Mucosa of rectum (tissue), 2 donors: ENCODE data around the gene UXT.

Source experiments
- H3K27ac ChIP-seq, 2 donors: one replicate each; pipeline ENCODE4 v1.7.0; 2013; ENCODE audit warnings: inconsistent platforms in 2 of 2, low read depth in 2 of 2, low read length in 2 of 2
- H3K27me3 ChIP-seq, 2 donors: one replicate each; pipeline ENCODE4 v1.7.0; 2013; ENCODE audit warnings: low read length in 2 of 2; ENCODE audit not compliant: control insufficient read depth in 2 of 2, insufficient read depth in 2 of 2
- H3K36me3 ChIP-seq, 2 donors: one replicate each; pipeline ENCODE4 v1.7.0; 2013; ENCODE audit warnings: low read length in 2 of 2; ENCODE audit not compliant: control insufficient read depth in 2 of 2, insufficient read depth in 2 of 2
- H3K4me1 ChIP-seq, 2 donors: one replicate each; pipeline ENCODE4 v1.7.0; 2013; ENCODE audit warnings: low read length in 2 of 2, mild to moderate bottlenecking in 1 of 2; ENCODE audit not compliant: control insufficient read depth in 2 of 2, insufficient read depth in 2 of 2
- H3K4me3 ChIP-seq, 2 donors: one replicate each; pipeline ENCODE4 v1.7.0; 2013; ENCODE audit warnings: low read length in 2 of 2
- H3K9ac ChIP-seq, 2 donors: one replicate each; pipeline ENCODE4 v1.7.0; 2013; ENCODE audit warnings: low read length in 2 of 2, low read depth in 1 of 2, mild to moderate bottlenecking in 1 of 2
- H3K9me3 ChIP-seq, 2 donors: one replicate each; pipeline ENCODE4 v1.7.0; 2013; ENCODE audit warnings: low read length in 2 of 2; ENCODE audit not compliant: control insufficient read depth in 2 of 2
- donor health status: healthy.
- donor health status: Normal muscosa, but diverticular disease.

The UXT gene

DNA sequence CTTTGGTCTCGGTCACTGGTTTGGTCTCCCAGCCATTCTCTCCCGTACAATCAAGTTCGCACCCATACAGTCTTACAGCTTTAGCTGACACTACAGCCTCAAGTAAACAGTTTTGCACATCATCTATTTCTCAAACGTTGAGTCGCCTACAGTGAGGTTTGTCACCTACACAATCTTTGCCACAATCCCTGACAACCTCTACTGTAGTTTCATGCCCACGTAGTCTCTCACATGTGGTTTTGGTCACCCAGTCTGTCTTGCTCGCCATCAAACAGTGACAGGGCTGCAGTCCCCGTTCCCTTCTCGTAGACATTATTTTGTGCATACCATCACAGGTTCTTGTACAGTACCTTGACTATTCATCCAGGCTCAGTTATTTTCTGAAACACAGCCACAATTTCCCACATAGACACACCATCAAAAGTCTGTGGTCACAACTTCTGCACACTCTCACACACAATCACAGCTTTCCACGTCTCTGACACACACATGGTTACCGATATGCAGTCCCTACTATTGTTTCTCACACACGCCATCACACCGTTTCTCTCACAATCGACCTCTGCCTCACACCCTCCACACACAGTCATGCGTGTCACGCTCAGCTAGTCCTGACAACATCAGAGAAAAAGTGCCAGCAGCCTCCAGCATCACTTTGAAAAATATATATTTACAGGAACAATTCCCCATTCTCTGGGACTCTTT is 24.0 kb downstream of the UXT start:
- no peaks in the 10 kb centered on the region for H3K4me1 ChIP-seq
- no peak overlapping the region for H3K4me3 ChIP-seq
- H3K9me3 ChIP-seq: no peaks in the 10 kb centered on the region
- peaks cover 6% of the 10 kb centered on the region in 2 donors for H3K36me3 ChIP-seq
- H3K27me3 ChIP-seq: no peaks in the 10 kb centered on the region
- H3K27ac ChIP-seq: no peak overlapping the region
- no peak overlapping the region for H3K9ac ChIP-seq

DNA sequence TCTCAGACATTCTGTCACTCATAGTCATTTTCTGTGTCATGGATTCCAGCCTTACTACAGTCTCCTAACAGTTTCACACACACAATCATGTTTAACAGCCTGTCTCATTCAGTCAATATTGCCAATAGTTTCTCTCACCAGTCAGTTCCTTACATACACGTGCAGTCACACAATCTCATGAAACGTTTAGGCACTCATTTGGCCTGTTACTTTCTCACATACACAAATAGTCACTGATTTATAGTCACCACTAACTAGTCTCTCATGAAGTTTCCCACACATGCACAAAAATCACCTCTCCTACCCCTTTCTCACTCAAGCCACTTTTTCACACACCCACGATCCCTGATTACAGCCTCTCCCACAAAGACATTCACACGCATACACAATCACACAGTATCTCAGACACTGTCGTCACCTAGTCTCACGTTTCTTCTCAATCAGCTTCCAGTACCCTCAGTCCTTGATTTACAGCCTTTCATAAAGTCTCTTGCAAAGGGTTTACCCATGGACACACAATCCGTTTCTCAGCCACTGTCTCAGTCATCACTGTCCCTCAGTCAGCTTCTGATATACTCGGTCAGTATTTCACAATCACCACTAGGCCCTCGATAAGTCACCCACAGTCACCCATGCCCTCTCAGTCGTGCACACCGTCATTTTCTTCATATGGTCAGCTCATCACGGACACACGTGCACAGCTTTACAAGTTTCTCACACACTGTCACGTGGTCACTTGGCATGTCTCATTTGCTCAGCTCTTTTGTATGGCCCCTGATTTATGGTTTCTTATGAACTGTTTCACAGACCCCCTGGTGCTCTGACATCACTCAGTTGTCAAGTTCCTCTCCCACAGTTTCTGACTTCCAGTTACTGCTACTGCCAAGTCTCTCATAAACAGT is 25.0 kb downstream of the UXT start:
- no peaks in the 10 kb centered on the region for H3K27me3 ChIP-seq
- no peaks in the 10 kb centered on the region for H3K9me3 ChIP-seq
- H3K27ac ChIP-seq: no peak overlapping the region
- no peak overlapping the region for H3K4me3 ChIP-seq
- H3K4me1 ChIP-seq: no peaks in the 10 kb centered on the region
- H3K9ac ChIP-seq: no peak overlapping the region
- H3K36me3 ChIP-seq: peaks cover 2 to 3% of the 10 kb centered on the region in 2 donors

DNA sequence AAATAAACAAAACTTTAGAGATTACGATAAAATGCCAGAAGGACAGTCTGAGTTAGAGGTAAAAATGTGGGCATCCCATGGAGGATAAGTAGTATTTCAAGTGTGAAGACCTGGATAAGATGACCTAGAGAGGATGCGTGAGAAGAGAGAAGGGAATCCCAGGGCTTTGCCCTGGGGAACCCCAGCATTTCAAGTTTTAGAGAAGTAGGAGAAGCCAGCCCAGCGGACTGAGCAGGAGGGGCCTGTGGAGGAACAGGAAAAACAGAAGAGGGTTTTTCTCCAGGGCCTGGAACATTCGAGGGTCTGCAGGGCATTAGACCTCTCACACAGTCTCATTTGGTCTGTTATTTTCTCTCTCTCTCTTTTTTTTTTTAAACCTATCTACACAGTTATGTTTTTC is 26.3 kb downstream of the UXT start:
- Histone ChIP-seq H3K36me3 (peaks cover 0 to 3% of the 10 kb centered on the region in 2 donors), H3K4me3 (no peak overlapping the region), H3K9me3 (no peaks in the 10 kb centered on the region), H3K4me1 (no peaks in the 10 kb centered on the region), H3K27me3 (no peaks in the 10 kb centered on the region), H3K27ac (no peak overlapping the region), H3K9ac (no peak overlapping the region)

DNA sequence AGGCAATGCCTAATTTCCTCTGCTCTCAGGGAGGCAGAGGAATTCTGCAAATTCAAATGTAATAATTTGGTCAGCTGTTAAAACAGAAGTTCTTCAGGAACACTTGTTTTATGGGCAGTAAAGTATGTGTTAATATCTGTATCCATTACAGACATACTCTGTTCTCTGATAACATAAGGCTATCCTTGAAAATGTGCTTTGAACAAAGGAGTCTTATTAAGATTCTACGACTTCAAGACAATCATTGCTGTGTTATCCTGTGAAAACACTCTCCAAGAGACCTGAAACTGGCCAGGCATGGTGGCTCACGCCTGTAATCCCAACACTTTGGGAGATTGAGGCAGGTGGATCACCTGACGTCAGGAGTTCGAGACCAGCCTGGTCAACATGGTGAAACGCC is 27.3 kb downstream of the UXT start:
- no peaks in the 10 kb centered on the region for H3K4me1 ChIP-seq
- H3K27me3 ChIP-seq: no peaks in the 10 kb centered on the region
- H3K9ac ChIP-seq: no peak overlapping the region
- no peak overlapping the region for H3K27ac ChIP-seq
- H3K9me3 ChIP-seq: no peaks in the 10 kb centered on the region
- H3K4me3 ChIP-seq: no peak overlapping the region
- no peaks in the 10 kb centered on the region for H3K36me3 ChIP-seq

DNA sequence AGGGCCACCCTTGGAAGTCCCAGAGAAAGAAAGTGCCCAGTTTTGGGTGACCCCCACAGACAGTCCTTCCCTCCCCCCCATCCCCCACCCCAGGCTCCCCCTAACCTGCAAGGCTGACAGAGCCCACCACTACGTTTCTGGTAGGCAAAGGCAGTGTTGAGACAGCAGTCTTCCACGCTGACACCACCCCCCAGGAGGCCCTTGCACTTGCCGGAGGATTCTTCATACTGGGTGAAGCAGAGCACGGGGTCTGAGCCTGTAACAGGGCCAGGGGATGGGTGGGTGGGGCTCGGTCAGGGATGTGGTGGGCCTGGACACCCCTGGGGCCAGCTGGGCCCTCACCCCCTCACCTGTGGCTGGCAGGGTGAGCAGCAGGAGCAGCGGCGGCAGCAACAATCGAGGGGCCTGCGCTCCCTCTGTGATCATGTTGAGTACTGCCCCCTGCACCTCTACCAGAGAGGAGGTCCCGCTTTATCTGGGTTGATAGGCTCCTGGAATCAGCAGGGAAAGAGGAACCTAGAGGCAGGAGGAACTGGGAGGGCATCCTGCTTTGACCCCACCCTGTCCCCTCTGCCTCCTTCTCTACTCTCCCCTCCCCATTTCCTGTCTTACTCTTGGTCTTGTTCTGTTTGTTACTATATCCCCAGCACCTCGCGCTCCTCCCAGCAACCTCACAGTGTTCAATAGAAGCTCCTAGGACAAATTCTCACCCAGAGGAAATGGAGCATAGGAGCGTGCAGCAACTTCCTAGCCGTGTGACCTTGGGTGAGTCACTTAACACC is 29.4 kb downstream of the UXT start, which contains the start of gene CFP:
TSS of gene CFP (minus strand) at position 512 of the 782 bp plus-strand sequence. CDS start at position 426, 86 bp downstream.
- no peak within 1 kb of the TSS for H3K4me3 ChIP-seq
- H3K9me3 ChIP-seq: no peaks in the 10 kb centered on the region
- H3K27ac ChIP-seq: no peak within 1 kb of the TSS
- H3K4me1 ChIP-seq: no peaks in the 10 kb centered on the region
- H3K27me3 ChIP-seq: no peaks in the 10 kb centered on the region
- H3K9ac ChIP-seq: no peak within 1 kb of the TSS
- H3K36me3 ChIP-seq: no peaks in the 10 kb centered on the region

DNA sequence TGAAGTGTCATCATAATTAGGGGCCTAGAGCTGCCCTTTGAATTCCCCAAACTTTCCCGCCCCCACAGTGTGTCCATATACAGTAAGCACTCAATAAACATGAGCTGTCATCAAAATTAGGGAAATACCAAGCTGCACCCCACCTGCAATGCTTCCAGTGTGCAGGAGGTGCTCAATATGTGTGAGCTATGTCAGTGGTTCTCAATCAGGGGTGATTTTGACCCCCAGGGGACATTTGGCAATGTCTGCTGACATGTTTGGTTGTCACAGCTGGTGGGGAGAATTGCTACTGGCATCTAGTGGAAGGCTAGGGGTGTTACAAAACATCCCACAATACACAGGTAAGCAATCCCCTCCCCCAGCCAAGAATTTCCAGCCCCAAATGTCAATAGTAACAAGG is 30.0 kb downstream of the UXT start:
- Histone ChIP-seq H3K9ac (no peak overlapping the region), H3K27me3 (no peaks in the 10 kb centered on the region), H3K36me3 (no peaks in the 10 kb centered on the region), H3K4me1 (no peaks in the 10 kb centered on the region), H3K9me3 (no peaks in the 10 kb centered on the region), H3K4me3 (no peak overlapping the region), H3K27ac (no peak overlapping the region)

DNA sequence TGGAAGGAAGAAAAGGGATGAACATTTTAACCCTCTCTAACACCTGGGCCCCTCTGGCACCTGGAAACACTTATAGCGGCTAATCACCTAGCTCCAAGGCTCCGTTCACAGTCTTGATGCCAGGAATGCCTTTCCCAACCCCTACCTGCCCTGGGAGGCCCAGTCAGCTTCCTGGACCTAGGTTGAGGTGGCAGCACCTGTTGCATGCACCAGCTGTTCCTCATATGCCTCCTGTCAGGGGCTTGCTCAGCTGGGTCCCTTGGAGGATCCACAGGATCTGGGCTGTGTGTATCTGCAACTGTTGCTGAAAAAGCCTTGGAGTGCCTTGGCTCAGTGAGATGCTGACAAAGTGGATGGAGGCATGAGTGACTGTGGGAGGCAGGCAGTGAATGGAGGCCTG is 33.6 kb downstream of the UXT start:
- Histone ChIP-seq H3K36me3 (no peaks in the 10 kb centered on the region), H3K27ac (no peak overlapping the region), H3K9ac (no peak overlapping the region), H3K27me3 (peaks cover 0 to 6% of the 10 kb centered on the region in 2 donors), H3K4me3 (no peak overlapping the region), H3K9me3 (no peaks in the 10 kb centered on the region), H3K4me1 (no peaks in the 10 kb centered on the region)

DNA sequence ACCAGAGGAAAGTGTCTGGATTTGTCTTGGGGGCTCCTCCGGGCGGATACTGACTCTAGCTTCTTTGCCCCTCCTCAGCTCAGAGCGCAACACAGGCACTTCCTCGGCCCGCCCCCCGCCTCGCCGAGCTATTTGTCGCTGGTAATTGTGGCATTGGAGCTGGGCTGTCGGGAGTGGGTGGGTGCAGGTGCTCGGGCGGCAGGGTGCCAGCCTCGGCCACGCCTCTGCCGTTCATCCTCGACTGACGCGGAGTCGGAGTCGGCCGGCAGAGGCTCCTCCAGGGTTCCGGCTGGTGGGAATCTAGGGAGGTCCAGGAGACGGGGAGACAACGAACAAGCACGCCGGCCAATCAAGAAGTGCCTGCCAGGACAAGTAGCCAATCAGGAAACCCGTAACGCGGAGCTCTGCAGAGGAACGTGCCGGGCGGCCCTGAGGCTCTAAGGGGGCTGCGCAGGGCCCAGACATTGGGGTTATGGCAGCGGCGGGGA is 35.4 kb downstream of the UXT start:
- Histone ChIP-seq H3K36me3 (no peaks in the 10 kb centered on the region), H3K27me3 (peaks cover 0 to 6% of the 10 kb centered on the region in 2 donors), H3K4me1 (no peaks in the 10 kb centered on the region), H3K4me3 (no peak overlapping the region), H3K9me3 (no peaks in the 10 kb centered on the region), H3K27ac (no peak overlapping the region), H3K9ac (no peak overlapping the region)

DNA sequence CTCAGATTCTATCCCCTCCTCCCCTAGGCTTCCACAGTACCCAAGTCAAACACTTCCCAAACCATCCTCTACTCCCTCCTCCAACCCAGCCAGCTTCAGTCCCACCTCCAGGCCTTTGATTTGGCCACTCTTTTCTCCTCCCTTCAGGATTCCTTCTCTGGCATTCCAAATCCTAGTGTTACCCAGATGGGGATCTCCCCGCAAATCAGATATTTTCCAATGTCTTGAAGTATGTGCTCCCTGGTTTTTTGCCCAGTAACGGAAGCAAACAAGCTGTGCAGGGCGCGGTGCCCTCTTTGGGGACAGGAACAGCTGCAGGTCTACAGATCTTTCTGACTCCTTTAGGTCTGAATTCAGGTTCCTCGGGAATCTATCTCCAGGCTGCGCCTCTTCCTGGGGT is 37.1 kb downstream of the UXT start:
- no peak overlapping the region for H3K9ac ChIP-seq
- H3K27me3 ChIP-seq: peaks cover 5 to 7% of the 10 kb centered on the region in 2 donors
- no peak overlapping the region for H3K4me3 ChIP-seq
- H3K27ac ChIP-seq: no peak overlapping the region
- no peaks in the 10 kb centered on the region for H3K9me3 ChIP-seq
- H3K36me3 ChIP-seq: no peaks in the 10 kb centered on the region
- H3K4me1 ChIP-seq: no peaks in the 10 kb centered on the region
